ENCODE data around the gene CD59.

DNA sequence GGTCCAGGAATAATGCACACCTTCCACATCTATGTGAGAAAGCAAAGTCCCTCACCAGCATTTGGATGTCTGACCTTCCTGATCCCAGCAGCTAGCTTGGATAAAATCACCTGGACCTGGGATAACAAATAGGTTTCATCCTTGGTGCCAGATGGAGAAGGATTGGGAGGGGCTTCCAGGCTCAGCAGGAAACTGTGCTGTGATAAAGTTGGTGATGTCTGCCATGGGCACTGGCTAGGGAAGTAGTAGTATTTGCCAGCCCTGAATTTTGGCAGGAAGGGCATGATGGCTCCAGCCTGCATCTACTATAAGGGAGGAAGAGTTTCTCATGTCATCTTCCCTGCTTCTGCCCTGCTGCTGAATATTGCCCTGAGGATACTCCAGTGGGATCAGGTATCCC lies 73.1 kb downstream of the CD59 start:
- no peak for TF ChIP-seq POLR2A (IDR thresholded peaks at IDR 0.05; ENCODE audit: low read length)
- no peak for TF ChIP-seq GATA1 (IDR thresholded peaks at IDR 0.05; ENCODE audit: low read depth, low read length)

Measured in erythroblast (primary cell).